ENCODE measurements around the gene GP1BB. TPM values are rescaled to one million over a fixed set of nuclear protein-coding genes. Genes with fewer than 3 reads are reported as not detected.

GP1BB gene
- total RNA-seq, 1 donor from 2014 or later = not detected

DNA sequence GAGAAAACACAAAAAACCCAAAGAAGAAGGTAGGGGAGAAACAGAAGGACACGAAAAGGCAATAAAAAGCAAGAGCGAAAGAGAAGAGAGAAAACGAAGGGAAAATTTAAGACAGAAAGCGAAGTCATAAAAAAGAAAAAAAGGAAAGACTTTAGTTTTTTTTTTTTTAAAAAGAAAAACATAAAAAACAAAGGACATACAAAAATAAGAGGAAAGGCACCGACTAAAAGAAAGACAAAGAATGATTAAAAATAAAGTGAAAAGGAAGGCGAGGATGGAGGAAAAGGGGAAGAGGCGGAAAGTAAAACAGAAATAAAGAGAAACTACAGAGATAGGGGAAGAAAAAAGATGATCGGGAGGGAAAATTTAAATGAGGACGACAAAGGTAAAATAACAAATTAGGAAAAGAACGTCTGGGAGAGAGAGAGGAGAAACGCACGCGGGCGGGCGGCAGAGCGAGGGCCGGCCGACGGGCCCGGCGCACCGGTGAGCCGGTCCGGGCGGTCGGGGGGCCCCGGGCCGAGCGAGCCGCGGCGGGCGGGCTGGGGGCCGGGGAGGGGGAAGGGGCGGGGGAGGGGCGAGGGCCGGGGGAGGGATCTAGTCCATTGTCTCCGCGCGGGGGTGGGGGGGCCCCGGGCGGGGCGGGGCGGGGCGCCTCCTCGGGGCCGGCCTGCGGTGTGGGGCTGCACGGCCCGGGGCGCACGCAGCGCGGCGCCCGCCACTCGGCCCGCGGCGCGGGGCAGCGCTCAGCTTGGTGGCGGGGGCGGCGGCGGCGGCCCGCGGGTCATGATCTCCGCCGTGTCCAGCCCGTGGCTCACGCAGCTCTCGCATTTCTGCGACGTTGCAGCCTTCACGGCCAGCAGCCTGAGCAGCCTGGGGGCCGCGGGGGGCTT, 37.0 kb downstream of the GP1BB start, which contains the start of gene TBX1:
Gene TBX1 (plus strand): TSS at position 721 of the 893 bp plus-strand sequence. CDS start 66 bp downstream, at position 787.
- H3K36me3 ChIP-seq (ENCODE audit: control insufficient read depth, insufficient read depth, low read length) = no peaks in the 10 kb centered on the region
- no peak for DNase-seq (ENCODE audit: low read depth)
- peak within 1 kb of the TSS; percentile 66 for H3K4me3 ChIP-seq (ENCODE audit: low read depth, low read length)
- no peaks in the 10 kb centered on the region for H3K27me3 ChIP-seq (ENCODE audit: control insufficient read depth, insufficient read depth, low read length)
- FAIRE-seq = no peak
- TF ChIP-seq, protein P1, sequence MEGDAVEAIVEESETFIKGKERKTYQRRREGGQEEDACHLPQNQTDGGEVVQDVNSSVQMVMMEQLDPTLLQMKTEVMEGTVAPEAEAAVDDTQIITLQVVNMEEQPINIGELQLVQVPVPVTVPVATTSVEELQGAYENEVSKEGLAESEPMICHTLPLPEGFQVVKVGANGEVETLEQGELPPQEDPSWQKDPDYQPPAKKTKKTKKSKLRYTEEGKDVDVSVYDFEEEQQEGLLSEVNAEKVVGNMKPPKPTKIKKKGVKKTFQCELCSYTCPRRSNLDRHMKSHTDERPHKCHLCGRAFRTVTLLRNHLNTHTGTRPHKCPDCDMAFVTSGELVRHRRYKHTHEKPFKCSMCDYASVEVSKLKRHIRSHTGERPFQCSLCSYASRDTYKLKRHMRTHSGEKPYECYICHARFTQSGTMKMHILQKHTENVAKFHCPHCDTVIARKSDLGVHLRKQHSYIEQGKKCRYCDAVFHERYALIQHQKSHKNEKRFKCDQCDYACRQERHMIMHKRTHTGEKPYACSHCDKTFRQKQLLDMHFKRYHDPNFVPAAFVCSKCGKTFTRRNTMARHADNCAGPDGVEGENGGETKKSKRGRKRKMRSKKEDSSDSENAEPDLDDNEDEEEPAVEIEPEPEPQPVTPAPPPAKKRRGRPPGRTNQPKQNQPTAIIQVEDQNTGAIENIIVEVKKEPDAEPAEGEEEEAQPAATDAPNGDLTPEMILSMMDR (IDR thresholded peaks at IDR 0.05; ENCODE audit: insufficient read depth, low read length, severe bottlenecking) = no peak

GRCh38 chr22:19760951-19761724, 37.8 kb downstream of the GP1BB start:
- DNase-seq (ENCODE audit: low read depth) (no peak), FAIRE-seq (no peak)
- Histone ChIP-seq H3K27me3 (ENCODE audit: control insufficient read depth, insufficient read depth, low read length) (no peaks in the 10 kb centered on the region), H3K36me3 (ENCODE audit: control insufficient read depth, insufficient read depth, low read length) (no peaks in the 10 kb centered on the region), H3K4me3 (ENCODE audit: low read depth, low read length) (peak overlapping the region; percentile 66)
- TF ChIP-seq, protein P1 (IDR thresholded peaks at IDR 0.05; ENCODE audit: insufficient read depth, low read length, severe bottlenecking) = no peak

- TF ChIP-seq, protein P1 (IDR thresholded peaks at IDR 0.05; ENCODE audit: insufficient read depth, low read length, severe bottlenecking) = no peak
- no peaks in the 10 kb centered on the region for H3K27me3 ChIP-seq (ENCODE audit: control insufficient read depth, insufficient read depth, low read length)
- peak overlapping the region; percentile 66 for H3K4me3 ChIP-seq (ENCODE audit: low read depth, low read length)
- DNase-seq (ENCODE audit: low read depth) = peak; percentile 31
- no peaks in the 10 kb centered on the region for H3K36me3 ChIP-seq (ENCODE audit: control insufficient read depth, insufficient read depth, low read length)
- no peak for FAIRE-seq
Measured at GRCh38 chr22:19761725-19762567, 38.6 kb downstream of the GP1BB start.

- Histone ChIP-seq H3K4me3 (ENCODE audit: low read depth, low read length) (peak overlapping the region; percentile 66), H3K27me3 (ENCODE audit: control insufficient read depth, insufficient read depth, low read length) (no peaks in the 10 kb centered on the region)
- no peak for FAIRE-seq
Measured at GRCh38 chr22:19762568-19763457, 39.5 kb downstream of the GP1BB start.

More at GRCh38 chr22:19762568-19763457, 39.5 kb downstream of the GP1BB start:
- TF ChIP-seq, protein P1 (IDR thresholded peaks at IDR 0.05; ENCODE audit: insufficient read depth, low read length, severe bottlenecking) = no peak
- H3K36me3 ChIP-seq (ENCODE audit: control insufficient read depth, insufficient read depth, low read length) = peaks cover 2% of the 10 kb centered on the region
- DNase-seq (ENCODE audit: low read depth) = peak; percentile 40

All from bronchial epithelial cell (primary cell).